ENCODE measurements around the gene ITGBL1.

Gene ITGBL1, protein sequence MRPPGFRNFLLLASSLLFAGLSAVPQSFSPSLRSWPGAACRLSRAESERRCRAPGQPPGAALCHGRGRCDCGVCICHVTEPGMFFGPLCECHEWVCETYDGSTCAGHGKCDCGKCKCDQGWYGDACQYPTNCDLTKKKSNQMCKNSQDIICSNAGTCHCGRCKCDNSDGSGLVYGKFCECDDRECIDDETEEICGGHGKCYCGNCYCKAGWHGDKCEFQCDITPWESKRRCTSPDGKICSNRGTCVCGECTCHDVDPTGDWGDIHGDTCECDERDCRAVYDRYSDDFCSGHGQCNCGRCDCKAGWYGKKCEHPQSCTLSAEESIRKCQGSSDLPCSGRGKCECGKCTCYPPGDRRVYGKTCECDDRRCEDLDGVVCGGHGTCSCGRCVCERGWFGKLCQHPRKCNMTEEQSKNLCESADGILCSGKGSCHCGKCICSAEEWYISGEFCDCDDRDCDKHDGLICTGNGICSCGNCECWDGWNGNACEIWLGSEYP

DNA sequence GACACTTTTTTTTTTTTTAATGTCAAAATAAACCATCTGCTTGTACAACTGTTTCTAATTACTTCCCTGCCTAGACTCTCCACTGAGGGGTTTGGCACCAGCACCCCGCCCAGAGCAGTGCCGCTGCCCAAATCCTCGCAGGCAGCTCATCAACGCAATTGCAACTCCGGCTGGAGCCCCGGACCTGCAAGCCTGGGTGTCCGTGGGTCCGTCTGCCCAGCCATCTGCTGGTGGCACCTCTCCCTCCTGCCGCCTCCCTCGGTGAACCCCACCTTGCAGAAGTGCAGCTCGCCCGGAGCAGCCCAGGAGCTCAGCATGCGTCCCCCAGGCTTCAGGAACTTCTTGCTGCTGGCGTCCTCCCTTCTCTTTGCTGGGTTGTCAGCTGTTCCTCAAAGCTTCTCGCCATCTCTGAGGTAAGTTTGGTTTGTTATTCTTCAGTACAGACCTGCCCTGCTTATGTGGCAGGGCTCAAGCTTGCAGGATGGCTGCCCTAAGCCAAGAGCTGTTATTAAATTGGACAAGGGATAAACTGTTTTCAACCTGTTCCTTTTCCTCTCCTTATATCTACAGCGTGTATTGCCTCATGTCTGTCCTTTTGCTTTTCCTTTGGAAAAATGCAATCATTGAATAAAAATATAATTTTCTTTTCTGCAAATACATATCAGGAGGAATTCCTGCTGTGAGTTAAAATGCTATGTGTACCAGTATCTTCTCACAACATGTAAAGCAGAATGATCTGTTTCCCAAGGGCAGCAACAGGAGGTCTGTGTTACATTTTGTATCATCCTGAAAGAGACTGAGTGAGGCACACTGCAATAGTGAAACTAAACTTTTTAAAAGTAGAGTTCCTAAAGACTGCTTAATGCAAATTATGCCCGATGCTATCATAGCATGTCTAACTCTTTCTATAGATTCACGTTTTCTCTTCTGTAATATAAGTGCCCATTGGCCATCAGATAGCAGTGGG lies at the start of gene ITGBL1:
TSS of gene ITGBL1 (plus strand) at position 157 of the 967 bp plus-strand sequence. CDS start at position 316, 159 bp downstream.
- no peak for DNase-seq (ENCODE audit: low read depth, low spot score)

- DNase-seq (ENCODE audit: low read depth, low spot score): no peak
Observed at GRCh38 chr13:101406791-101407190, 45.7 kb upstream of the ITGBL1 start.

- no peak for DNase-seq (ENCODE audit: low read depth, low spot score)
Observed at GRCh38 chr13:101408154-101408553, 44.3 kb upstream of the ITGBL1 start.

GRCh38 chr13:101408992-101409656 lies 43.4 kb upstream of the ITGBL1 start:
- no peak for DNase-seq (ENCODE audit: low read depth, low spot score)

DNA sequence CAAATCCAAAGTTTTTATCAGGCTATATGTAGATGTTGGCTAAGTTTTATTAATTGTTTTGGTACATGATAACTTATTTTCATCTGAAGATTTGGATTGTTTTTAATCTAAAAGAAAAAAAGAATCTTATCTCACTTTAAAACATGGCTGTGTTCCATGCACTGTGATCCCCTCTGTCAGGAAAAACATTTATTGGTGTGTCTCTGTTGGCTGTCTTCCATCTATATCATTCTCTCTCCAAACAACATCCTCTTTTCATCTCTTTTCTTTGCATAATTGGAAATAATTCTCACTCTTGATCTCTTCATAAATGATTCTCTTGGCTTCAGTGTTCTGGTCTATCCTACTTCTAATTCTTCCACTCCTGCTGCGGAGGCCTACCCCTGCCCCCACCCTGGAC lies 40.4 kb upstream of the ITGBL1 start:
- no peak for DNase-seq (ENCODE audit: low read depth, low spot score)

GRCh38 chr13:101415358-101416174 lies 36.9 kb upstream of the ITGBL1 start:
- DNase-seq (ENCODE audit: low read depth, low spot score): no peak

GRCh38 chr13:101416181-101417042 lies 36.1 kb upstream of the ITGBL1 start, which contains the start of gene NALCN:
Gene NALCN, minus strand, starts transcription at chr13:101416508. Its CDS starts 17,382 bp downstream, at chr13:101399126.
- DNase-seq (ENCODE audit: low read depth, low spot score): no peak

- no peak for DNase-seq (ENCODE audit: low read depth, low spot score)
Observed at GRCh38 chr13:101417043-101417406, 35.5 kb upstream of the ITGBL1 start.

GRCh38 chr13:101417501-101417900 lies 35.0 kb upstream of the ITGBL1 start:
- DNase-seq (ENCODE audit: low read depth, low spot score): no peak

DNA sequence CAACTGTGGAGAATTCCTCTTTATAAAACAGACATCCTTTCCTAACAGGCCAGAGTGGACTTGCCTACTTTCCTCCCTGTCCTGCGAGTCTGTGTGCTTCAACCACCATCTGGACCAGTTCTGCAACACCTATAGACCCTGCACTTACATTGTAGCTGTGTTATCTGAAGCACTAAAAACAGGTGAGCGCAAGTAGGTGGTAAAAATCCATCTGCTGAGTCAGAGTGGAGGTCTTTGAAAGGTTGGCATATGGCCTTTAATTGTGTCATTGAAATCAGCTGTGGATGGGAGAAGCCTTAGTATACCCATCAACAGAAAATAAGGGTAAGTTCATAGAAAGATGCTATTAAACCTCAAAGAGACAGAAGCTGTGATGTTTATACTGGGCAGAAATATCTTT lies 28.6 kb upstream of the ITGBL1 start:
- DNase-seq (ENCODE audit: low read depth, low spot score): no peak

- no peak for DNase-seq (ENCODE audit: low read depth, low spot score)
Observed at GRCh38 chr13:101424381-101425155, 27.9 kb upstream of the ITGBL1 start.

GRCh38 chr13:101425156-101425471 lies 27.4 kb upstream of the ITGBL1 start:
- no peak for DNase-seq (ENCODE audit: low read depth, low spot score)

GRCh38 chr13:101425623-101426022 lies 26.9 kb upstream of the ITGBL1 start:
- no peak for DNase-seq (ENCODE audit: low read depth, low spot score)

DNA sequence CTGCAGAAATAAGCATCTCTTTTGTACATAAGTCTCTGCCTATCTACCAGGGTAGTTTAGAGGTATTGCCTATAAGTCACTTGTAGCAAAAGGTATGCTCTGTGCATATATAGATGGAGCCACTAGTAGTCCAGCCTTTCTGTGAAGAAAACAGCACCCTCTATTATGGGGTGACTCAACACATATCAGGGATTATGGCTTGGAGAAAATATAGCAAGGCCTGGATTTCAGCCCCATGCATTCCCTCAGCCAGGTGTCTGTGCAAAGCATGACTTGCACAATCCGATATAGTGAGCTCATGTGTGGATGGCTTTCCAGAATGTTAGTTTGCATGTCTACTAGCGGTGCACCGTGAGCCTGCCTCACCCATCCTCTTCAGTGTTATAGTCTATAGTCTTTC lies 22.7 kb upstream of the ITGBL1 start:
- DNase-seq (ENCODE audit: low read depth, low spot score): no peak

GRCh38 chr13:101433895-101434294 lies 18.6 kb upstream of the ITGBL1 start:
- DNase-seq (ENCODE audit: low read depth, low spot score): no peak

GRCh38 chr13:101434486-101434885 lies 18.0 kb upstream of the ITGBL1 start:
- no peak for DNase-seq (ENCODE audit: low read depth, low spot score)

DNA sequence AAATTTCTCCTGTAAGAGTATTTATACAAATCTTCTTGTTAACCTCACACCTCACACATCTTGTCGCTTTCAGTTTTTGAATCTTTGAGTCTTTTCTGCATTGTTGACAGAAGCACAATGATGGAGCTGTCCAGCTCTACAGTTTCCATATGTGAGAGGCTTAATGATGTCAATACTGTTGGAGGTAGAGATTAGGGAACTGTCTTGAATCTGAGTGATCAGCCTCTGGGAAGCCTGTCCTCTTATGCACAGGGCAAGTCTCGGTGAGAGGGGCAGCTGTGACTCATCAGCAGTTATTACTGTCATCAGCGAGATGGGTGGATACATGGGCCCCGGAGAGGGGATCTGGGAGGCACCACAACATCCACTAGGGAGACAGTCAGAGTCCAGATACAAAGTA lies 4.6 kb upstream of the ITGBL1 start:
- no peak for DNase-seq (ENCODE audit: low read depth, low spot score)

- DNase-seq (ENCODE audit: low read depth, low spot score): no peak
Observed at GRCh38 chr13:101449790-101450748, 2.4 kb upstream of the ITGBL1 start.
